ENCODE measurements around the gene GPX2.
"Not testable (repeated sequence)": the region's sequence is repeated elsewhere in the genome, so short reads cannot be mapped to it uniquely, and the experiment has no call there.

The GPX2 gene

DNA sequence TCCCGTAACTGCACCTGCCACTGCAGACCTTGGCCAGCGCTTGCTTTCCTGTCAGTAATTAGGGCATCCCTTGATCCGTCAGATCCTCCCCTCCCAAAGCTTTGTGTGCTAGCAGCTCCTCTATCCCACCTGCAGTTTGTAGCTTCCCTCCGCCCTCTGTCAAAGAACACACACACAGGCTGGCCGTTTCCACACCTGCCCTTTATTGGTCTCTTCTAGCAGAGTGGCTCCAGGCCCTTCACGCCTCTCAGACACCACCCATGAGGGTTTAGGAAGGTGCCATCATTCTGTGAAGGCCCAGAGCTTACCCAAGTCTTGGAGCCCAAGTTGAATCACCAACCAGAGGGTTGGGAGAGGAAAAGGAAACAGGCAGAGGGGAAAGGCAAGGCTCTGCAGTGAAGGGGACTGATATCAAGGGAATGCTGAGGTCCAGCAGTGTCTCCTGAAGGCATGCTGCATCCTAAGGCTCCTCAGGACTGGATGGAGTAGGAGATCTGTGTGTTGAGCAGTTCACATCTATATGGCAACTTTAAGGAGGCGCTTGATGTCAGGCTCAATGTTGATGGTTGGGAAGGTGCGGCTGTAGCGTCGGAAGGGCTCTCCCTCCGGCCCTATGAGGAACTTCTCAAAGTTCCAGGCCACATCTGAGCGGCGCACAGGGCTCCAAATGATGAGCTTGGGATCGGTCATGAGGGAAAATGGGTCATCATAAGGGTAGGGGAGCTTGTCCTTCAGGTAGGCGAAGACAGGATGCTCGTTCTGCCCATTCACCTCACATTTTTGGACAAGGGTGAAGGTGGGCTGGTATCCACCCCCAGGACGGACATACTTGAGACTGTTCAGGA is 3.4 kb downstream of the GPX2 start:
- peak in 1 of 2 experiments; percentile 8 for DNase-seq

DNA sequence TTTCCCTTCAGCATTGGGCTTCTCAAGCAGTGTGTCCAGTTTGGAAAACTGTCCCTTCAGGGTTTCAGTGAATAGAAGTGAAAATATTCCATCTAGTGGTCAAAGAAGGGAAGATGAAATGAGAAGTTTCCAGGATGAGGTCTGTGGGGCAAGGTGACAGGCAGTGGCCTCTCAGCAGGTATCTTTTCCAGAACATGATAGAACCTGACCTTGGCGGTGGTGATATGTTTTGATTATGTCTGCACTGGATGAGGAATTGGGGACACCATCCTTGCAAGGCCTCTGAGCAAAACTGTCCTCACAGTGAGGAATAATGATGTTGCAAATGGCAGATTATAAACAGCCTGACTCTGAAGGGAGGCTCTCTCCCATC is 4.7 kb downstream of the GPX2 start:
- DNase-seq: peak in 1 of 2 experiments; percentile 21

DNA sequence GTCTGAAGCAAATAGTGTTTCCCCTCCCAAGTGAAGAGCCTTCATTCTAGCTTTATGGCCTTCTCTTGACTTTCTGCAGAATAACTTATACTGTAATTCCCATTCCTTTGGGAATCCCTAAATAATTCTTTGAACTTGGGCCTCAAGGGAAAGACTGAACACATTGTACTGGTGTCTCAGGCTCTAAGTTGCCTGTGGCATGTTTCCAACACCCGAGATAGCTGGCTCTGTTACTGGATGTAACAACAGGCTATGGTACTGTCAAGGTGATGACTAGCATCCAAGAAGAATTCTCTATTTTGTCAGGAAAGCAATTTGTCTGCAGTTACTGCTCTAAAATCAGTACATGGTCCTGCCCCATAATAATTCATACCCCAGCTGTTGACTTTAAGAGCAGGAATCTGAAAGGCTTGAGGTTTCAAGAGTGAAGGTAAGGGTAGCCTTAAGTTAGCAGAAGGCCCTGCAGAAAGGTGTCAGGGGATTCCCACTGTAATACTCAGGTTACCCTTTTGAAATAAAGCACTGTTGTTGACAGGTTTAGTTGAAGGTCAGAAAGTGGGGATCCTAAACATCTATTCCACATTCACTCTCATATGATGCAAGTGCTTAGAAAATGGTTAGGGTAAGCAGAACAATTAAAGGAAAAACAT is 5.2 kb downstream of the GPX2 start:
- DNase-seq: no peak

DNA sequence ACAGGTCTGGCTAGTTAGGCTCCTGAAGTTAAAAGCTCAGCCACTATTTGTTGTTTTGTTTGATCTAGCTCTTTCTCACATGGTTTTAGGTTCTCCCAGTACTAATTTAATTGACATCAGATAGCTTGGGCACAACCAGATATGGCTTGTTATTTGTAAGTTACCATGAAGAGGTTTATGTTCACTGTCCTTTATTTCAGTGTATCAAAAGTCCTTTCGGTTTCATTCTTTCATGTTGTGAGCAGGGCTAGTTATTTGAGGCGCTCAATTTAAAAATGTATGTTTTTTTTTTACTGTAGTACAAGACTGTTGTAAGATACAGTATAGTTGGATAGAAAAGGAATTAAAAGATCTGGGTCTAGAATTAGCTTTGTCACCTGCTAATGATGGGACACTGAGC is 7.0 kb downstream of the GPX2 start:
- DNase-seq: no peak

DNA sequence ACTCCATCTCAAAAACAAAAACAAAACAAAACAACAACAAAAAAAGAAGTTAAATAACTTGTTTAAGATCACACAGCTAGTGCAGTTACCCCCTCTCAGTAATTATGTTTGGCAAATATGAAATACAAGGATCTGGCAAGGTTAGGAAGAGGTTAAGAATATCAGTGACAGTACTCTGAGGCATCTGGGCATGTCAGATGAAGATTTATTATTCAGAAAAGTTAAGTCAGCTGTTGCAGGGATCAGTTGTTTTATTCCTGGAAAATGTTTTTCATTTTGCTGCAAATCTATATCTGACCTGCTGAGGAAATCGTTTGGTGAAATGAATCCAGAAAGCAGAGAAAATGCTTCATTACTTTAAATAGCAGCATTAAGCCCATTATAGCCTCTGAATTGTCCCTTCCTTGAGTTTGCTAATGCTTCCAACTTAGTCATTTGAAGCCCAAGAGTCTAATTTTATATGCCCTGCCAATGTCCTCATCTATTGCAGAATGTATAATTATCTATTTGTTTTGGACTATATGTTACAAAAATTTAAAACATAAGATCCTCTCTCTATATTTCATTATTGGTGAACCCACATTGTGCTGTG is 8.1 kb downstream of the GPX2 start:
- DNase-seq: no peak

DNA sequence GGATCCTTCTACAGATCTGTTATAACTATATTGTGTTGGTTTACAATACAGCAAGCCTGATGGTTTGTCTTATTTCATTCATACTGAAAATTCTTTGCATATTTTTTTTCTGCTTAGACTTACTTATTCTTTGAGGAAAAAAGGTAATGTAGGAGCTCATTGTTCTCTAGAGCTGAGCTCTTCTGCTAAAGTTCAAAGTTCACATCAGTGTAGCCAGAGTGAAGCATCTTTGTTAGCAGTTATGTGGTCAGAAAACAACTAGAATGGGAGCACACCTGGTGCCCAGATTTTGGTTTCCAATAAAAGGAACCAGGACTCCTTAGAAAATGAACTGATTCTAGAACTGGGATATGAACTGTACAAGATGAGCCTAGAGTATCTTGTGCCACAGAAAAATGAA is 10.3 kb downstream of the GPX2 start:
- DNase-seq: no peak

DNA sequence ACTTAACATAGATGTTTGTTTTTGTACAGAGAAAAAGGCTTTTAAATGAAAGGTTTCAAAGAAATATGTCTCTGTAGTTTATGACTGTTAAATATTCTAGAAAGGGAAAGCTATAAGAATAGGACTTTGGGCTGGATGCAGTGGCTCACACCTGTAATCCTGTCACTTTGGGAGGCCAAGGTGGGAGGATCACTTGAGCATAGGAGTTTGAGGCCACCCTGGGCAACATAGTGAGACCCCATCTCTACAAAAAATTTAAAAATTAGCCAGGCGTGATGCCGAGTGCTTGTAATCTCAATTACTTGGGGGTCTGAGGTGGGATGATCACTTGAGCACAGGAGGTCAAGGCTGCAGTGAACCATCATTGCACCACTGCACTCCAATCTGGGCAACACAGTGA is 11.4 kb downstream of the GPX2 start:
- DNase-seq: no peak

DNA sequence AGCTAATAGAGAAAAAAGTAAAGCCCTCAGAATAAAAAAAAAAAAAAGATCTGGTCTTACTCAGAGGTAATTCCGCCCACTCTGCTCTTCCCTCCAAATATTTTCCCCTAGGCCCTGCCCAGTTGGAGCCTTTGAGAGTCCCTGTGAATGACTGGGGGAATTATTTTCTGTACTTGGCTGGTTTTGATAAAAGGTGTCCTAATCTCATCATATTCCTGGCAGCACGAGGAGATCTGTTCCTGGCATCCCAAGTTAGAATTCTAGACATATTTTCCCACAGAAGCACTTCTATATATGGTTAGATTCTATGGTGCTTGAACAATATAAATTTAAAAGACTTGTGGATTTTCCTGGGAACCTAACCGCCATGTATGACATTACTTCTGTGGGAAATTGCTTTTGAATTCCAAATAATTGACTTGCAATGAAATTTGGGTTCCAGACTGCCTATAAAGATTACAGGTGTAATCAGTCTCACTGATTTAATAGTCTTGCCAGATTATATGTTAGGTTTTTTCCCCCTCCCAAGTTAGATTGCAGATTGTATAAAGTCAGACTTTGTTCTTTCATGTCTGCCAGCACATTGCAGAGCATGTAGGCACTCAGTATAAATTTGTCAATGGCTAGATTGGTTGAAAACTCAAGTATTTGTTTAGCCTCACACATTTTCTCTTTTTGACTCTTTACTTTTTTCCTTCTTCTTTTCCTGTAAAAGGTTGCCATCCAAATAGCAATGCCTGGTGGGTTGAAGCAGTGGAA is 12.3 kb downstream of the GPX2 start:
- DNase-seq: no peak

DNA sequence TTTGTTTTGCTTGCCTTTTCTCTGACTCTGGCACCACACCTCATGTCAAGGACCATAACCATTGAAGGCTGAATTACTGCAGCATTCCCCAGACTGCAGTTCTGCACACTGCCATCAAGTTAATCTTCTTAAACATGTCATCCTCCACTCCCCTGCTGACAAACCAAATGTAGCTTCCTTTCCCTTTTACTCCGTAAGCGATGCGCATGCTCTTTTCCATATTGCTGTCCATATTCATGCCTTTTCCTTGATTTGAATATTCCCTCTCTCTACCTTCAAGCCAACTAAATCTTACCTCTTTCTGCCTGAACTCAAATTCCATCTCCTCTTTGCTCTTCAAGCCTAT is 13.6 kb downstream of the GPX2 start:
- DNase-seq: no peak

DNA sequence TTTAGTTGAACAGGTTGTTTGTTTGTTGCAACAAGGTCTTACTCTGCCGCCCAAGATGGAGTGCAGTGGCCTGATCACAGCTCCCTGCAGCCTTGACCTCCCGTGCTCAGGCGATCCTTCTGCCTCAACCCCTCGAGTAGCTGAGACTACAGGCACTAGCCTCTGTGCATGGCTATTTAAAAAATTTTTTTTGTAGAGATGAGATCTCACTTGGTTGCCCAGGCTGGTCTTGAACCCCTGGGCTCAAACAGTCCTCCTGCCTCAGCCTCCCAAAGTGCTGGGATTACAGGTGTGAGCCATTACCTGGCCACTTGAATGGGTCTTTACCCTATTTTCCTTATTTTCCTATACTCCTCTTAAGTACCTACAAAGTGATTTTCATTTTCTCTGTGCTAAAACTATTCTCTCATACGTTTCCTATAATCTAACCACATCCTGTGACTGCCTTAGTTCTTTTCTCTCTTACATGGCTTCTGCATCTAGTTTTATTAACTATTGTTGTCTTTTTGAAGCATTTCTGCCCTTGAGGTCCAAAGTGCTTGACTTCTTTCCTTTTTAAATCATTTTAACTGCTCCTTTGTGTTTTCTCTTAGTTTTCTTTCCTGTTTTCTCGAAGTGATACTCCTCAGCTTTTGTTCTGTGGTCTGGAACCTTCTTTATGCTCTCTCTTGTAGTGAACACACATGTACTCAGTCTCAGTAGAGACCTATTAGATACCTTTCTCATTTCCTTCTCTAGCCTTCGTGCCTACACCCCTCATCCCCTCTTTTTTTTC is 14.1 kb downstream of the GPX2 start:
- no peak for DNase-seq

DNA sequence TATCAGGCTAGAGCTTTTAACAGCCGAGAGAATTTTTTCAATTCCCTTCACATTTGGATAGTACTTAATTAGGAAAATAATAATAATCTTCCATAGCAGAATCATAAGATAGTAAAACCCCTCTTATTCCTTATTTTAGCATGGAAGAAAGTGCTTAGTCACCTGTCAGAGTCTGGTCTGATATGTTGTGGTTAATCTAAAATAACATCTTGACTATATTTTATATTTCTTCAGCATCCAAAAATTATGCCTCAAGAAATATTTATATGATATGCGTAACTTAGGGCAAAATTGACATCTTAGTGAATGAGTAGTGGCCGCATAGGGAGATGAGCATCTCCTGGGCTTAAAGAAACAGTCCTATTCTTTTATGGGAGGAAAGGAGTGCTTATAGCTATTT is 15.5 kb downstream of the GPX2 start:
- DNase-seq: no peak

DNA sequence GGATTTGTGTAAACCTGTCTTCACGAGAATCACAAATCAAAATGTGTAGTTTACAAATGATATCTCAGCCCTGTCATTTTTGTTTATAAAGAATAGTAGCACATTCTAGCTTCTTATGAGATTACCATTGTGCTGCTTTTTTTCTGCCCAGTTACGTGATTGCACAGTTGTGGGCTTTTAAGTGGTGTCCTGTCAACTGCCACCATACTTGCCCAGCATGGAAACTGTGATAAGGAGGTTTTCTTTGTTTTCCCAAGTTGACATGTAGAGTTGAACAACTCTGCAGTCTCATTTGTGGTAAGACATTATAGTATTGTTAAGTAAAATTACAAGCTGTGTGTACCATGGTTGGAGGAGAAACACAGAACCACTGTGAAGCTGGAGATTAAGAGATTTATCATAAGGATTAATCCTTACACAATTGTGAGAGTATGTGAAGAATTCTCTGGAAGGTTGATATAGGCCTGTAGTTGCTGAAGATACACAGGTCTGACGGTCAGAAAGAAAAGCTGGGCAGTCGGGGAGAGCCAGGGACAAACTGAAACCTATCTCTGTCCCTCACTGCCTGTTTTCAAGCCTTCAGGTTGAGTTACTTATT is 16.0 kb downstream of the GPX2 start:
- DNase-seq: no peak

DNA sequence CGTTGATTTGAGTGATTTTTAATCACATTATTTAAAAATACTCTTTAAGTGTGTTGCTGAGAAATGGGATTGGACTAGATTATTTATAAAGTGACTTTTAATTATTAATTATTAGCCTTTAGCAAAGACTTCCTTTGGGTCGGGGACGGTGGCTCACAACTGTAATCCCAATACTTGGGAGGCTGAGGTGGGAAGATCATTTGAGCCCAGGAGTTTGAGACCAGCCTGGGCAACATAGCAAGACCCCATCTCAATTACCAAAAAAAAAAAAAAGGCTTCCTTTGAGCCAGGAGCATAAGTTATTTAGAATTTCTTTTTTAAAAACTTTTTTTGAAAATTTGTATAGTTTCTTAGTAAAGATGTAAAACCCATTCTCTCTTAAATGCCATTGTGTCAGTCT is 19.5 kb downstream of the GPX2 start:
- no peak for DNase-seq

DNA sequence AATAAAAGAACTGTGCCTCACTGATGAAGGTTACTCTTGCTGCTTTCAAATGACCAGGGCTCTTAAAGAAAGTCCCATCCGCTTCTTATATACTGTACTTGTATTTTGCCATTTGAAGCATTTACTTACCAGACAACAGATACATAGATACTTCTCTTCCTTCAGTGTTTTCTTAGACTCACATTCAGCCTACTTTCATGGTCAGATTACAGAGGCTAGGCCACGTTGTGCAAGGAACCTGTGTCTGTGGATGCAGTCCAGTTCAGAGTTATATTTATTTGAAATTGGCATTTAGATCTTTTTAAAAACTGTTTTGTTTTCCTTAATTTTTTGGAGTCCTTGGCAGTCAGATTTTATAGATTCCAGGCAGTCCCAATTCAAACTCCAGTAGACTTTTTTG is 22.1 kb downstream of the GPX2 start:
- no peak for DNase-seq

DNA sequence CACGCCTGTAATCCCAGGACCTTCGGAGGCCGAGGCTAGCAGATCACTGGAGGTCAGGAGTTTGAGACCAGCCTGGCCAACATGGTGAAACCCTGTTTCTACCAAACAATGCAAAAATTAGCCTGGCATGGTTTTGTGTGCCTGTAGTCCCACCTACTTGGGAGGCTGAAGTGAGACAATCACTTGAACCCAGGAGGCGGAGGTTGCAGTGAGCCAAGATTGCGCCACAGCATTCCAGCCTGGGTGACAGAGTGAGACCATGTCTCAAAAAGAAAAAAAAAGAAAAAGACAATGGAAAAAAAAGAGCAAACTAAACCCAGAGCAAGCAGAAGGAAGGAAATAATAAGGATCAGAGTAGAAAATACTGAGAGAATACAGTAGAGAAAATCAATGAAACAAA is 22.9 kb downstream of the GPX2 start:
- DNase-seq: no peak

DNA sequence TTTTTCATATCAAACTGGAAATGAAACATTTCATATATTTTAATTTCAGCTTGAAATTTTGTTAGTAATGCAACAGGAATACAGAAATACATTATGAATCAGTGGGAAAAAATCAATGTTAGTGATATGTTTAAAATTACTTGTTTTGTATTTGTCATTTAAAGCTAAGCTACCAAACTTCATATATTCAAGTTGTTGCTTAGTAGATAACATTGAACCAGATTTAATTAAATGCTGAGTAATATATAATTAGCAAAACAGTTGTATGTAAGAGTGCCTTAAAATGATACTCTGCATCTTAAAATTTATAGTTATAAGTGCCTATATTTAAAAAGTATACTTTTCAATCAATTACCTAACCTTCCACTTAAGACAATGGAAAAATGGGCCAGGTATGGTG is 23.3 kb downstream of the GPX2 start:
- no peak for DNase-seq

DNA sequence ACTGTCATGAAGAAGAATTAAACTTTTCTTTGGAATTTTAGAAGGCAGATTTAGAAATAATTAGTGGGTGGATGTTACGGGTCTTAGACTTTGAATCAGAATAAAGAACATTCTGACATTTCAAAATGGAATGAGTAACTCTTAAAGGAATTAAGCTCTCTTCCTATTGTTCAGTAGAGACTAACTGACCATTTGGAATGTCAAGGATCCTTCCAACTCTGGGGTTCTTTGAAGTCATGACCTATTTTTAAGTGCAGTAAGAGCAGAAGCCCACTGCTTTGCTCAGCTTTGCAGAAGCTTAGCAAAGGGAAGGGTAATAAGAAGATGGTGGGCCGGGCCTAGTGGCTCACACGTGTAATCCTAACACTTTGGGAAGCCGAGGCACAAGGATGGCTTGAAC is 24.3 kb downstream of the GPX2 start:
- no peak for DNase-seq

DNA sequence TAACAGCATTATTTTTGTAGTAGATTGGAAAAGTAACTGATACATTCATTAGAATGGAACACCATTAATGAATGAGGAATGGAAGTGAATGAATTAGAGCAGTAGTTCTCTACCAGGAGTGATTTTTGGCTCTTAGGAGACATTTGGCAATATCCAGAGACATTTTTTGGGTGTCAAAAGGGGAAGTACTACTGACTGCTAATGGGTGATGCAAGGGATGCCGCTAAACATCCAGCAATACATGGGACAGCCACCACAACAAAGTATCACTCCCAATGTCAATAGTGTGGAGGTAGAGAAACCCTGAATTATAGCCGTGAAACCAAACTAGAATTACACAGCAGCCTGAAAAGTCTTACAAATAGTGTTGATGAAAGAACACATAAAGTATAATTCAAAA is 26.7 kb downstream of the GPX2 start:
- no peak for DNase-seq

DNA sequence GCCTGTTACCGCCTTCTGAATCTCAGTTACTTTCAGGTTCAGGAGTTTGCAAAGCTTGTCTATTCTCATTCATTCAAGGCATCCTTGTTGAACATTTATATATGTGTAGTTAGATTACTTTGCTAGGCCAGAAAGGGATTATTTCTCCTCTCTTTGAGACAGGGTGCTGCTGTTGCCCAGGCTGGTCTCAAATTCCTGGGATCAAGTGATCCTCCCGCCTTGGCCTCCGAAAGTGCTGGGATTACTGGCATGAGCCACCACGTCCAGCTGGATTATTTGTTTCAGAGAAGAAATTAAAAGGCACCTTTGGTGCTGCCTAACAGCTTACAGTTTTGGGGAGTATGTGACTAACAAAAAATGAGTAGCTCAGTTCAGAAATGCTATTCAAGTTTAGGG is 27.5 kb downstream of the GPX2 start:
- no peak for DNase-seq

DNA sequence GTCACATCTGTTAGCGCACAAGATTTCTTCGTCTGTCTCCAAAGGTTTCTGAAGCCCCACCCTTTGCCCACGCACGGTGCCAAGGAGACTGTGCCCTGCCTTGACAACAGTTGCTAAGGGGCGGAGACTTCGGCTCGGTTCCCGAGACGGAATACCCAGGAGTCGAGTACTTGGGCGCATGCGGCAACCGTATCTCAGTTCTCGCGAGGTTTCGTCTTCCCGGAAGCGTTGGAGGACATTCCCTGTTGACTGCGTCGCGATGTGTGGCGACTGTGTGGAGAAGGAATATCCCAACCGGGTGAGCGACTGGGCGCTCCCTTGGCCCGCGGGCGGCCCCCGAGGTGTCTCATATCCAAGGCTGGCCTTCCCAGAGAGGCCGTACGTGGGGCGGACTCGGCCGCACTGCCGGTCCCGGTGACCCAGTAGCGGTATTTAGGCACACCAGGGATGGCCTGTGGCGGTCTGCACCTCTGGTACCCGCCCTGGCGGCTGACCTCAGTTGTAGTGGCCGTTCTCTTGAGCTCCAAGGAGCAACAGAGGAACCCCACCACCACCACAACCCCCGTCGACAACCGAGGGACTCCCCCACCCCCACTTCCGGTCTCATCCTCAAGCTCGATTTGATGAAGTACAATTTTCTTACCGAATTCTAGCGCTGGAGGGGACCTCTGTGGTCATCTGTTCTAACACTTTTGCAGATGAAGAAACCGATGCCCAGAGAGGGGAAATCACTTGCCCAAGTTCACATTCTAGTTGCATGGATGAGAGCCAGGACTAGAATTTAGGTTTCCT is 28.1 kb downstream of the GPX2 start, which contains the start of gene CHURC1:
TSS of gene CHURC1 (plus strand) at position 219 of the 792 bp plus-strand sequence. CDS start at position 260, 41 bp downstream.
- peak; percentile 85 to 98 for DNase-seq

DNA sequence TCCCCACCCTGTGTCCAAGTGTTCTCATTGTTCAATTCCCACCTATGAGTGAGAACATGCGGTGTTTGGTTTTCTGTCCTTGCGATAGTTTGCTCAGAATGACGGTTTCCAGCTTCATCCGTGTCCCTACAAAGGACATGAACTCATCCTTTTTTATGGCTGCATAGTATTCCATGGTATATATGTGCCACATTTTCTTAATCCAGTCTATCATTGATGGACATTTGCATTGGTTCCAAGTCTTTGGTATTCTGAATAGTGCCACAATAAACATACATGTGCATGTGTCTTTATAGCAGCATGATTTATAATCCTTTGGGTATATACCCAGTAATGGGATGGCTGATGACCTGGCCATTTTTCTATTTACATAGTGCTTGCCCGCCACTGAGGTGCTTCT is 29.1 kb downstream of the GPX2 start:
- DNase-seq: not testable (repeated sequence)
